GM18526 (cell line): ENCODE results near the gene TEX26.

Experiments used
- POLR2A ChIP-seq: IDR thresholded peaks from 3 replicates; pipeline ENCODE4 v1.6.1; 2011; ENCODE audit not compliant: insufficient read length; ENCODE audit errors: extremely low read depth

Gene TEX26

DNA sequence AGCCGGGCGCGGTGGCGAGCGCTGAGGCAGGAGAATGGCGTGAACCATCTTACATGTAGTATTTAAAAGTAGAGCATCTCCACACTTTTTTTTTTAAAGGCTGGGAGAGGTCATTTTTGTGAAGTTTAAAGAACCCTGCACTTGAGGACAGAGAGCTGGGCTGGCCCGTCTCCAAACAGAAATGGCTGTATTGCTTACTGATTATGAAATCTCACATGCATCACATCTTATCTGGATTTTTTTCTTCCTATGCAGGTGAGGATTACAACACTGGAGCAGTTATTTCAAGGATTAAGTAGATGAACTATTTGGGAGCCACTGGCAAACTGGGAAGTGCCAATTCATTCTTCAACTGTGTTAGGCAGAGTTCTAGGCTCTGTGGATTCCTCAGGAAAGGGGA, 59.5 kb downstream of the TEX26 start:
- TF ChIP-seq POLR2A, result no peak

DNA sequence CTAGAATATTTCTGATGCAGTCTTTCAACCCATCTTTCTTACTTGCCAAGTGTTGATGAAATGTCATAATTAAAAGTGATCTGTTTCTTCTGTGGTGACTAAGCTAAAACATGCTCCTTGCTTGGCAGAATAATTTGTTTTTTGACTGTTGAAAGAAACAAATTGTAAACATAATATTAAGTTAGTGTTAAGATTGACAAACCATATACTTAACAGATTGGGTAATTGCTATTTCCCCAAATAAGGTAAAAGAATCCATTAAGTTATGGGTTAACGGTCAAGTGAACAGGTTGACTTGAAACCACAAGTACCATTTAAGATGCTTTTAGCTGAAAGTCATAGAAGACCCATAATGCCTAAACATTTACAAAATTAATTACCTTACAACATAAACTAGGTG, 62.9 kb downstream of the TEX26 start:
- no peak for TF ChIP-seq POLR2A

DNA sequence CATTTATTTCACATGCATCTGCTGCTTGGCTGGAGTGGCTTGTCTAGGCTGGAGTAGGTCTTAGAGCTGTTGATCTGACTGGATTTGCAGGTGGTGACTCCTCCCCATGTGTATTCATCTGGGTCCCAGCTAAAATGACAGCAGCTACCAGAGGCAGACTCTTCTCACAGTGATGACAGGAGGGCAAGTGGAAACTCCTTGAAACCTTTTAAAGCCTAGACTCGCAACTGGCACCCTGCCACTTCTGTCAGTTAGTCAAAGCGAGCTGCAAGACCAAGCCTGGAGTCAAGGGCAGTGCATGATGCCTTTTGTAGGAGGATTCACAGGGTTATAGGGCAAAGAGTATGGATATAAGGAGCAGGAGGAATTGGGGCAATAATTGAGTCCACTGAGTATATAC, 65.2 kb downstream of the TEX26 start:
- TF ChIP-seq POLR2A, result no peak

DNA sequence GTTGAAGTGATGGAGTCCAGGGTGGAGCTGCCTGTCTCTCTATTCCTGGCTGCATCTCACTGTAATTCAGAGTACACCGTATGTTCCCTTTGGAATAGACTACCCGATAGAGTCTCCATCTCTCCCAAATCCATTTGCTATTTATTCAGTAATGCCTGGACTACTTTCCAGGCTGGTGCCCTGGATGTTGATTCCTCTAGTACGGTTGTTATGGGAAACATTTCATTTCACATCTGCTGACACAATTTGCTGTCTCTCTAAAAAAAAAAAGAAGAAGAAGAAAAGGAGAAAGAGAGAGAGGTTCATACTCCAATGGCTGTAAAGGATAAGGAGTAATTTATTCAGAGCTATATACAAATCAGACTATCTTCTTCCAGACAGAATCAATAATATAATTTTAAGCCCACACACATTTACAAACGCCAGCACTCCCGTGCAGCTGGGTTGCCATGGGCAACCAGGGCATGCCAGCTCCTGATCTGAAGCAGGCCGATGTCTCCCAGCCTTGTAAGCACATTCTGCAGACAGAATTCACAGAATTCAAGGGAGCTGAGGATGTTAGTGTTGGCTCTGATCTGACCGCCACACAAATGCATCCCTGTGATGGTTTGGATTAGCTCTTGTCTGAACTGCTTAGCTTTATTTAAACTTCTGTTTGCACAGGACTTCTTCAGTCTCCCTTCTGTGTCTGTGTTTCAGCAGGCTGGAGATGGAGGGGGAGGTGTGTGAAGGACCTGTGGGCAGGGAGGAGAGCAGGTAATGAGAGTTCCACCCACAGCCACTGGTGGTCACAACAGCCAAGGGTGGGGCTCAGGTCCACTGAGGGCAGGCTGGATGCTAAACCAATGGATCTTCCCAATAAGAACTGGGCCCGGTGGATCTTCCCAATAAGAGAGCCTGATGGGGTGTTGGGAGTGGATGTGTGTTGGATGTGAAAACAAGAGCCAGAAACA, 66.0 kb downstream of the TEX26 start:
- no peak for TF ChIP-seq POLR2A

DNA sequence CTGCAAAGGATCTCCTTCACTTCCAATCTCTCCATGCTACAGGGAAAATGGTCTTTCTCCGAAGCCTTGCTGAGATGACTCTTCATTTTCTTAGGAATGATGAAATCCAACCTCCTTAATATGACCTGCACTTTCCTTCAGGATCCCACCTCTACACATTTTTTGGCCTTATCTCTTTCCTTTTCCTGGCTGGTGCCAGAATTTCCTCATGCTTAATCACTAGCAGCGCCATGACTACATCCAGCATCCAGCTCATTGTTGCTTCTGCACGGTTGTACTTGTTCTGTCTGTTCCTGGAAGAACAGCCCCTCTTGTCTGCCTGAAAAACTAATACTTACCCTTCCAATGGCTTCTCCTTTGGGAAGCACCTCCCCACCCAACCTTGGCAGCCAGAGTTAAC, 68.4 kb downstream of the TEX26 start:
- TF ChIP-seq POLR2A, result no peak

DNA sequence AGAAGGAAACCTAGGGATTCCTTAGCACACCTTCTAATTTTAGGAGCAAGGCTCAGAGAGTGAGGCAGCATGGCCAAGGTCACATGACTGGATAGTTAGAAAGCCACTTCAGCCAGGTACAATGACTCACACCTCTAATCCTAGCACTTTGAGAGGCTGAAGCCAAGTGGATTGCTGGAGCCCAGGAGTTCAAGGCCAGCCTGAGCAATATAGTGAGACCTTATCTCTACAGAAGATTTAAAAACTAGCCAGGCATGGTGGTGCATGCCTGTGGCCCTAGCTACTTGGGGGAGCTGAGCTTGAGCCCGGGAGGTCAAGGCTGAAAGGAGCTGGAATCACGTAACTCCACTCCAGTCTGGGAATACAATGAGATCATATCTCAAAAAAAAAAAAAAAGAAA, 69.2 kb downstream of the TEX26 start:
- no peak for TF ChIP-seq POLR2A

DNA sequence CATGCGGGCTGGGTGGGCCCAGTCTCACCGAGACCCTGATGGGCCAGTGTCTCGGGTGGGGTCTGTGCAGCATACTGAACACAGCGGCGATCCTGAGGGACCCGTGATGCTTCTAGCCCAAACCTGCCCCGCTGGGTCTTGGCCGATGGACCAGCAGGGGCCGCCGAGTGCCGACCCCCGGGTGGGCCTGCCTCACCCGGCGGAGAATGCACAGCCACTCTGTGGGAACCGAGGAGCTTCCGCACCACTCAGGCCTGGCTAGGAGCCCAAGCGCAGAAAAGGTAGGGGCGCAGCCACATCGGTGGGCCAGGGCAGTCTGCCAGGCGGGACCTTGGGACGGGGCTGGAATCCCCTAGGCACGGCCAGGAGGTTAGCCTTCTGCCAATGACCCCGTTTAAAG, 72.6 kb downstream of the TEX26 start:
- TF ChIP-seq POLR2A, result no peak

DNA sequence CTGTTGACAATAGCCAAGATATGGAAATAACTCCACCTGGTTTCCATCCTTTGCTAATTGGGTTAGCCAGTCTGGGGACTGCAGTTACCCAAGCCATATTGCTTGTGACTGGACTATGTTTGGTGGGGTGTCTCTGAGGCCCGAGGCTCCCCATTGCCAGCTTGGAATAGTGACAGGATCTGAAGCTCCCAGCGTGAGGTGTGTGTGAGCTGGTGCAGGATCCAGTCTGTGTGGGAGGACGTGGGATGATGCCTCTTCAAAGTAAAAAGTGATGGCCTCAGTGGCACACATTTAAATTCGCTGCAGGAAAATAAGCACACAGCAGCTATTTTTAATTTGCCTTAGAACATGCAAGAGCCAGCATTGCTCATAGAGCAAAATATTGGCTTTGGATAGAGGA, 75.0 kb downstream of the TEX26 start:
- no peak for TF ChIP-seq POLR2A

DNA sequence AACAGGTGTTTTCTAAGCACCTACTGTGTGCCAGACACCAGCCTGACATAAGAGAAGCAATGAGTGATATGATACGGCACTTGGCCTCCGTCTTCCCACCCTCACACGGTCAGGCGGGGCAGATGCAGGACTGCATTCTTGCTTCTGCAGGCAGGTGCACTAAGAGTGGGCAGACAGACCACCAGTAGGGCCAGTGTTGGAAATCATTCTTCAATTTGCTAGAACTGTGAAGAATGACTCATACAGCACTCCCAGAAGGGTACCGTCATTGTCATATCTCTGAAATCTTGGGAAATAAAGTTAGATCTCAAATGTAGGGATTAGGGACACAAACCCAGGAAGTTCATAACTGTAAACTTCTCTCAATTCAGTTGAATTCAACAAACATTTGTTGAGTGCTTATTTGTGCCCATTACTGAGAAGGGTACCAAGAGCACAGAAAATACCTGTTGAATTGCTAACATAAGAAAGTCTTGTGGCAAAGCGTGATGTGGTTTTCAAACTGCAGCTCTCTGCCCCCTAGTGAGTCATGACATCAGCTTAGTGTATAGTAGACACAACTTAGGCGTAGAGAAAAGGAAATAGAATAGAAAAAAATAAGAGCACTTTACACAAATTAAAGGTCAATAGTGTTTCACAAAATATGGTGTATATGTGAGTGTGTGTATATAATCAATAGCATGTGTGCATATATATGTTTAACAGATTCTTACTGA, 76.1 kb downstream of the TEX26 start:
- no peak for TF ChIP-seq POLR2A

DNA sequence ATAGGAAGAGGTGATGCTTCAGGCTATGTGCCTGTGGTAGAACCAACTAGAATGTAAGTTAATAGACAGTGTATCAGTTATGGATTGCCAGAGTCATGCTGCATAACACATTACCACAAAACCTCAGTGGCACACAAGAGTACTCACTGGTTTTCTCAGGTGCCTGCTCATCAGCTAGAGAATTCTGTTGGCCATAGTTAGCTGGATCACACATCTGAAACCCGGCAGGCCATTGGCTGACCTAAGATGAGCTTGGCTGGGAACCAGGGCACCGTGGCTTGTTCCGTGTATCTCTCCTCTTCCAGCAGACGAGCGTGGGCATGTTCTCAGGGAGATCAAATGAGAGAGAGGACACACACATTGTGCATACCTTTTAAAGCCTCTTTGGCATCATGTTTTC, 76.7 kb downstream of the TEX26 start:
- TF ChIP-seq POLR2A, result no peak

DNA sequence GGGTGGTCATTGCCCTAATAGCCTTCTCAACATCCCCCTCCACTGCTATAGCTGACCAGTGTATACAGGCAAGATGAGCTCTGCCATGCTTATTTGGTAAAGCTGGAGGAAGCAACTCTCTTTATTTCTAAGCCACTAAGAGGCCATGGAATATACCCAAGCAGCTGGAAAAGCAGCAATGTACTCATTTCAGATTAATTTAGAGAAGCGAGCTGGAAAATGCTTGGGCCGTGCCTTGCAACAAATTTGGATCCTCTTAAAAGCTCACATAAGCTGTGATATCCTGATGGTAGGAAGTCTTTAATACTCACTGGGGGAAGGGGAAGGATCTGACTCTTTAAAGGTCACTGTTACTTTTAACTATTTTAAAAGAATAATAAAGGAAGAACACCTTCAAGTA, 77.8 kb downstream of the TEX26 start:
- TF ChIP-seq POLR2A, result no peak

DNA sequence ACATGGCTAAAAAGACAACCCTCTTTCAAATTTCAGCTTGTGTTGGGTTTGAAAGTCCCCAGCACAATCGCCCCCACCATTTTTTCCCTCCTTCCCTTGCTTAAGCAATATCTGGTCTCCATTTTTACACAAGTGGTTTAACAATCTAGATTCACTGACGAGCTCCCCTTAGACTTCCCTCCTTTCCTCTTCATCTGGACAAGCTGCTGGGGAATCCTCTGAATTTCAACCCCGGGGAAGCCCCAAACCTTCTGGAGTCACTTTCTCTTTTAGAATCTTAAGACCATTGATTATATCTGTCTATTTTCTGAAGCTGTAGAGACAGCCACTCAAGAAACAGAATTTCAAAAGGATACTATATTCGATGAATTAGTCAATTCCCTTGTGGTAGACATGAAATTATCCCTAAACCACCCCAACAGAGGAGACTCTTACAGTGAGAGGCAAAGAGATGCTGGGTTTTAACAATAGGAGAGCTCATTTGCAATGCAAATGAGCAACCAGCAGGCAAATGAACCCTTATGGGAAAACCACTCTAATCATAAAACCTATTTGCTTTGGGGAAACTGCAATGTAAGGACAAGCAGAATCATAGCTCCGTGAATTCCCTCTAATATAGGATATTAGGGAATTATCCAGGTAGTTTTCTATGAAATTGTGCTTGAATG, 78.9 kb downstream of the TEX26 start:
- TF ChIP-seq POLR2A, result no peak

DNA sequence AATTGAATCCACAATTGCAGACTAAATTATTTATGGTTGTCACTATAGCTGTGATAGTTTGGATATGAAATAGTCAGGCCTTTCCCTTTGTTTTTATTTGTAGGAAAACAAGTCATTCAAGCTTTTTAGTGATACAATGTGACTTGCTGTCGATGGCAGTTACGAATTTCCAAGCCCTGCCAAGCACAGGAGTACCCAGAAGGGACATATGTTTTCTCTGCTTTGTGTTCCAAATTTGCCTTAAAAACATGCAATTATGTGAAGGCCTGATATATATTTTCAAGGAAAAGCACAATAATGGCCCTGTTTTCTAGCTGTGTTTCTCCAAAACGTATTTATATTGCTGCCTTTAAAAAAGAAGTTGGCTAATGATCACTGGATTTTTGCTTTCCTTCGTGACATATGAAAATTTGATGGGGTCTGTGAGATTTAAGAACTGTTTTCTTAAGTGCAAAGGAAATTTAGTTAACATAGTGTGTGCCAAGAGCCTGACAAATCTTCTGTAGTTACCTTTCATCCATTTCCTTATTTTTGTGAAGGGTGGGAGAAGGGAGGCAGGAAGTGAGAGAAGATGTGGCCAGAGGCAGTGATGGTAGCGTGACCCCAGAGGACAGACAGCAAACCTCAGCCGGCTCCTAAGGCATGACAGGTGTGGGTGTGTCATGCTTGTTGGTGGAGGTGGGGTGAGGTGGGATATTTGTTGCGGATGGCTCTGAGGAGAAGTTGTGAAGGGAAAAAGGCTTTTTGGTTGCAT, 79.6 kb downstream of the TEX26 start:
- TF ChIP-seq POLR2A, result no peak

DNA sequence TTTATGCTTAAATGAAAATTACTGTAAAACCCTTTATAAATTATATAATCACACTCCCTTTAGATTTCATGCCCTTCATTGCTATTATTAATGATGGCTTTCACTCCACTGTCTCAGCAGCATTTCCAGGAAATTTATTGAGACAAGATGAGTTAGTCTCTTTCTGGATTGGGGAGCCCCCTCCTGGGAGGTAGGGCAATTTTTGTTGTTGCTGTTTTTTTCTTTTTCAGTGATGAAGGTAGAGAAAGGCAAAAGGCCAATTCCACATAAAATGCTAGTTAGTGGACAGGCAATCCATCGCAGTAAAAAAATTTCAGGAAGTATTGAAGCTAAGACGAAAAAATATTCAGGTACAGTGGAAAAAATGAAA, 80.2 kb downstream of the TEX26 start:
- no peak for TF ChIP-seq POLR2A

DNA sequence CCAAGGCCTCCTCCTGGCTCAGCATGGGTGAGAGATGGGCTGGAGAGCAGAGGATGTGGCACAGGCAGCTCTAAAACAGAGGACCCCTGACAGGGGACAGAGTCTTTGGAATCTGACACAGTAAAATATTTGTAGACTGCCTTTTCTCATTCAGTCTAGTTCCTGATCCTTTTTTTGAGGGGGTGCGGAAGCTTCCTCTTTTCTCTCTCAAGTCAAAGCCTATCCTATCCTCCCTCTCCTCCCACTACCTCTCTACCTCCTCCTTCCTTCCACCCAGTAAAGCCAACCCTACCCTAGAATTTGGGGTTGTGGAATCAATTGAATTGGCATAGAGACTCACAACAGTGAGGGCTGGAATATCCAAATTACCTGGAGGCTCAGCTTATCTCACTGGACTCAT, 82.0 kb downstream of the TEX26 start:
- no peak for TF ChIP-seq POLR2A

DNA sequence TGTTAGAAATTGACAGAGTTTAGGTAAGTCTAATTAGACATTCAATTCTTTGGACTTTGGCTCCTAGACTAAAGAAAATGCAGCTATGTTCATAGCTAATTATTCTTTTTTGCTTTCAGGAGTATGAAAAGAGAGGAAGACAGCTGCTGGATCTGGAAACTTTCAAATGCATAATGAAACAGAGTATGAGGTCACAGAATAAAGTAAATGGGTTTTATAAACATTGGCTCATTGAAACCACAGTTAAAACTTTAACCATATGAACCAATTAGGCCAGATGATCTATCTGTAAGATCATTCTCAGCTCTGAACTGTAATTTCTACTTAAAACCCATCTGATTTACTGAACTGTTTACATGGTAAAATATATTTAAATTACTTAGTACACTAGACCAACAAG, 82.7 kb downstream of the TEX26 start:
- TF ChIP-seq POLR2A, result no peak
